HepG2 (cell line): ENCODE measurements around the gene LRP1B. TPM values are rescaled to one million over a fixed set of nuclear protein-coding genes. Genes with fewer than 3 reads are reported as not detected.
A peak's percentile ranks its signal among the peaks of the same experiment; 100 is the strongest.

Experiments
- ATAC-seq: fragments of 200-7000 bp; cut with Tn5 transposase; 3 replicates; pipeline ENCODE4 v1.9.1; 2020; ENCODE audit warnings: mild to moderate bottlenecking, moderate library complexity
- BruUV-seq: library from RNA; stranded (reverse); fragments of 400-500 nt; replicated peaks from 2 replicates; lab custom pipeline; 2021; lab: Mats Ljungman, UMichigan
- CTCF ChIA-PET: fragments of 300-600 bp; formaldehyde crosslinking; extraction: SDS; loops from one replicate; lab custom pipeline; 2021; ENCODE audit warnings: low total read pairs, inconsistent platforms, low intra/inter-chr PET ratio; lab: Yijun Ruan, JAX
- POLR2A ChIA-PET: fragments of 350-600 bp; sonication (Branson Sonifier 250); formaldehyde crosslinking; loops from one replicate; lab custom pipeline; 2020; ENCODE audit warnings: antibody characterized with exemption, inconsistent platforms; lab: Yijun Ruan, JAX
- DNase-seq: peaks from one replicate; pipeline ENCODE4 v3.0.0-alpha.2; 2015; ENCODE audit warnings: low spot score
- FAIRE-seq: peaks from 3 replicates; lab custom pipeline; 2011; peaks lifted over from hg19 to GRCh38; lab: Jason Lieb, UNC
- H2AFZ ChIP-seq: one replicate; pipeline ENCODE4 v1.6.1; 2011; ENCODE audit warnings: low read length, inconsistent platforms
- H3K27ac ChIP-seq: fragments of 300-600 bp; 3 replicates; pipeline ENCODE4 v1.8.0; 2011; ENCODE audit warnings: mixed run types, mild to moderate bottlenecking, mixed read lengths, low read length, inconsistent platforms; ENCODE audit not compliant: insufficient read depth; ENCODE audit errors: extremely low read length
- H3K27me3 ChIP-seq, 2 experiments: fragments of 200-600 bp in 1 of 2; 2 replicates in 1 of 2; 3 replicates in 1 of 2; pipeline versions ENCODE4 v1.6.0 to v1.8.0; 2011; ENCODE audit warnings: low read length in 2 of 2, mild to moderate bottlenecking in 2 of 2, moderate library complexity in 2 of 2, inconsistent platforms in 1 of 2; ENCODE audit not compliant: insufficient read depth in 2 of 2, control insufficient read depth in 1 of 2
- H3K36me3 ChIP-seq, 2 experiments: fragments of 200-600 bp in 1 of 2; replicated peaks in 1 of 2; 2 replicates in 1 of 2; 3 replicates in 1 of 2; pipeline versions ENCODE4 v1.5.1 to v1.8.0; 2011; ENCODE audit warnings: low read length in 2 of 2, inconsistent platforms in 1 of 2; ENCODE audit not compliant: insufficient read depth in 2 of 2, control insufficient read depth in 1 of 2
- H3K4me1 ChIP-seq: 2 replicates; pipeline ENCODE4 v1.5.1; 2012; ENCODE audit warnings: low read length, inconsistent platforms; ENCODE audit not compliant: insufficient read depth
- H3K4me2 ChIP-seq: 2 replicates; pipeline ENCODE4 v1.6.0; 2011; ENCODE audit warnings: low read depth, low read length, inconsistent platforms
- H3K4me3 ChIP-seq, 3 experiments: fragments of 200-600 bp in 1 of 3; sonication (generic), shearing (Covaris generic) in 1 of 3; replicated peaks in 1 of 3; 2 replicates each; pipeline ENCODE4 v1.5.1; 2011 to 2016; ENCODE audit warnings: low read length in 3 of 3, inconsistent platforms in 2 of 3, low read depth in 2 of 3, mild to moderate bottlenecking in 2 of 3, control low read depth in 1 of 3, mixed read lengths in 1 of 3; ENCODE audit not compliant: insufficient read depth in 1 of 3
- H3K79me2 ChIP-seq: one replicate; pipeline ENCODE4 v1.6.1; 2011; ENCODE audit warnings: low read length, inconsistent platforms; ENCODE audit not compliant: insufficient read depth
- H3K9ac ChIP-seq: 2 replicates; pipeline ENCODE4 v1.6.0; 2011; ENCODE audit warnings: mild to moderate bottlenecking, low read depth, low read length, inconsistent platforms; ENCODE audit not compliant: insufficient read depth
- H3K9me3 ChIP-seq: 2 replicates; pipeline ENCODE4 v1.5.1; 2012; ENCODE audit warnings: mild to moderate bottlenecking, low read length
- H4K20me1 ChIP-seq: 2 replicates; pipeline ENCODE4 v1.6.0; 2011; ENCODE audit warnings: inconsistent platforms, mild to moderate bottlenecking, low read length, moderate library complexity; ENCODE audit not compliant: insufficient read depth
- MAFF ChIP-seq: IDR thresholded peaks from 2 replicates; pipeline ENCODE4 v1.6.1; 2011; ENCODE audit warnings: low read depth, low read length, improper control_type of control experiment
- MAFK ChIP-seq, 2 experiments: IDR thresholded peaks in 1 of 2; conservative IDR thresholded peaks in 1 of 2; 2 replicates each; pipeline ENCODE4 v1.6.1; 2011; ENCODE audit warnings: improper control_type of control experiment in 2 of 2, low read length in 2 of 2
- SKI ChIP-seq: fragments of 450-650 bp; IDR thresholded peaks from one replicate; pipeline ENCODE4 v1.6.1; 2018; ENCODE audit warnings: mild to moderate bottlenecking; ENCODE audit not compliant: partially characterized antibody
- TERF1 ChIP-seq: sonication (generic); formaldehyde crosslinking; IDR thresholded peaks from 2 replicates; pipeline ENCODE4 v1.8.0; 2022; ENCODE audit warnings: mild to moderate bottlenecking, missing genetic modification reagents, moderate library complexity
- ZBTB40 ChIP-seq, 2 experiments: fragments of 450-650 bp in 1 of 2; sonication (generic) in 1 of 2; formaldehyde crosslinking in 1 of 2; IDR thresholded peaks; 2 replicates each; pipeline versions ENCODE4 v1.6.1 to v1.8.0; 2016 to 2022; ENCODE audit warnings: antibody characterized with exemption in 1 of 2, mild to moderate bottlenecking in 1 of 2, missing genetic modification reagents in 1 of 2
- ZNF562 ChIP-seq: sonication (generic); formaldehyde crosslinking; IDR thresholded peaks from 2 replicates; pipeline ENCODE4 v1.8.0; 2022; ENCODE audit warnings: missing genetic modification reagents, borderline replicate concordance
- ZNF615 ChIP-seq: sonication (generic); formaldehyde crosslinking; IDR thresholded peaks from 2 replicates; pipeline ENCODE4 v1.5.0; 2020; ENCODE audit warnings: mild to moderate bottlenecking, missing genetic modification reagents, borderline replicate concordance
- WGBS: methylation state at CpG from one replicate; pipeline ENCODE4 v1.1.6; 2017; ENCODE audit warnings: low lambda C conversion rate; 5-methylcytosine and 5-hydroxymethylcytosine counted together
- in situ Hi-C: cut with HindIII; loops from 2 replicates; pipeline ENCODE4 v1.10.0; 2017; ENCODE audit warnings: low pct_unique_long_range_greater_than_20kb; ENCODE audit not compliant: extremely low pct_ligation_motif_present
- intact Hi-C: fragments of 100-400 bp; cut with micrococcal nuclease; formaldehyde crosslinking; loops from one replicate; pipeline ENCODE4 v1.10.0; 2022; ENCODE audit not compliant: unreplicated experiment
- polyA plus RNA-seq, 8 experiments: library from polyadenylated mRNA; depleted of rRNA in 3 of 8; stranded (reverse) in 7 of 8; unstranded in 1 of 8; fragments of >200 nt; fragmentation: Illumina TruSeq in 4 of 8; extraction: Trizol in 4 of 8; gene quantifications; 2 replicates each; pipeline versions ENCODE4 v1.2.1 to v1.2.3, GENCODE V29; 2011 to 2016; ENCODE audit warnings: low read depth in 4 of 8, missing spikeins in 1 of 8, mixed read lengths in 1 of 8; ENCODE audit not compliant: insufficient read depth in 1 of 8
- total RNA-seq, 5 experiments: library from RNA; depleted of rRNA; stranded (reverse); fragments of >200 nt; fragmentation: Illumina TruSeq; extraction: Trizol; gene quantifications; 2 replicates each; pipeline ENCODE4 v1.2.3, GENCODE V29; 2016; ENCODE audit warnings: low read depth in 1 of 5

Gene LRP1B
- total and polyA plus RNA-seq, 2 of the 13 experiments (the other 11 are each of a cell fraction or from before 2014, with no cell fraction given) = 0.04 TPM; not detected in 1

GRCh38 chr2:141313972-141314371 is 816.8 kb downstream of the LRP1B start:
- POLR2A ChIA-PET = no interaction called here
- no TSS peak for BruUV-seq

GRCh38 chr2:141311430-141311829 is 819.4 kb downstream of the LRP1B start:
- FAIRE-seq = no peak
- Histone ChIP-seq H3K79me2 (no peaks in the 10 kb centered on the region), H3K9ac (no peak overlapping the region), H3K36me3 (no peaks in the 10 kb centered on the region), H2AFZ (no peak overlapping the region), H4K20me1 (no peaks in the 10 kb centered on the region), H3K4me1 (no peaks in the 10 kb centered on the region), H3K4me3 (no peak overlapping the region), H3K4me2 (no peak overlapping the region), H3K27ac (no peak overlapping the region), H3K9me3 (no peaks in the 10 kb centered on the region), H3K27me3 (no peaks in the 10 kb centered on the region; a peak in 1 of 5 replicates)
- CTCF ChIA-PET = no interaction called here
- DNase-seq = no peak
- intact Hi-C loops (no loop called here), in situ Hi-C loops (no loop called here)
- ATAC-seq = no peak
- POLR2A ChIA-PET = no interaction called here
- no TSS peak for BruUV-seq
- TF ChIP-seq SKI = no peak
- TF ChIP-seq TERF1 (CRISPR knock-in tag) = no peak
- no peak for TF ChIP-seq ZBTB40 (IDR thresholded peaks at IDR 0.05)
- no peak for TF ChIP-seq ZBTB40 (CRISPR knock-in tag; IDR thresholded peaks at IDR 0.05)
- no peak for TF ChIP-seq ZNF615 (CRISPR knock-in tag)

More at GRCh38 chr2:141313972-141314371, 816.8 kb downstream of the LRP1B start:
- Histone ChIP-seq H3K9me3 (no peaks in the 10 kb centered on the region), H3K36me3 (no peaks in the 10 kb centered on the region), H3K27me3 (no peaks in the 10 kb centered on the region; a peak in 1 of 5 replicates), H2AFZ (no peak overlapping the region), H3K4me1 (no peaks in the 10 kb centered on the region), H4K20me1 (no peaks in the 10 kb centered on the region), H3K9ac (no peak overlapping the region), H3K79me2 (no peaks in the 10 kb centered on the region), H3K4me2 (no peak overlapping the region), H3K27ac (no peak overlapping the region), H3K4me3 (no peak overlapping the region)
- no peak for ATAC-seq
- WGBS = 12% methylated on average over 4 of the region's 4 CpGs
- no peak for DNase-seq
- CTCF ChIA-PET = no interaction called here
- in situ Hi-C loops = no loop called here
- FAIRE-seq = no peak
- intact Hi-C loops = no loop called here
- peak; percentile 69 to 84; a peak in 3 of 4 replicates for TF ChIP-seq MAFK (conservative IDR thresholded peaks at IDR 0.05 in 1 of 2, IDR thresholded peaks at IDR 0.05 in 1 of 2; ENCODE audit: low read length in 2 of 2)
- no peak for TF ChIP-seq ZNF562 (CRISPR knock-in tag)
- peak; percentile 66 for TF ChIP-seq MAFF
